ENCODE data around the gene RTL3. TPM values are rescaled to one million over a fixed set of nuclear protein-coding genes. Genes with fewer than 3 reads are reported as not detected.

The RTL3 gene
- total RNA-seq, 1 donor from 2014 or later, result not detected

DNA sequence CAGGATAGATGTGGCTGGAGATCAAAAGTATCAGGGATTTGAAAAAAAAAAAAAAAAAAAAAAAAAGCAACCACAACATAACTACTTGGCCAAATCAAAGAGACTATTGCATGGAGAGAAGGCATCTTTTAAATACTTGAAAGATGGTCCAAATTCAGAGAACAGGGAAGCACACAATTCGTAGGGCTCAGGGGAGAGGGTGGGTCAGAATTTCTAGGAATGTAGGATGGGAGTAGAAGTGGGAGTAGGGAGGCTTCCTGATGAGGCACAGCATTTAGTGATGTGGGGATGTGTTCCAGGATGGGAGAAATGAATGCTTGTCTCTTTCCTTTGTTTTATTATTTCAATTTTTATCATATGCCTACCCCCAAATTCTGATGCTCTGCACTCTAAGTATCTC, 36.3 kb downstream of the RTL3 start:
- no peak for FAIRE-seq
- DNase-seq (ENCODE audit: low spot score in 2 of 2), result no peak

DNA sequence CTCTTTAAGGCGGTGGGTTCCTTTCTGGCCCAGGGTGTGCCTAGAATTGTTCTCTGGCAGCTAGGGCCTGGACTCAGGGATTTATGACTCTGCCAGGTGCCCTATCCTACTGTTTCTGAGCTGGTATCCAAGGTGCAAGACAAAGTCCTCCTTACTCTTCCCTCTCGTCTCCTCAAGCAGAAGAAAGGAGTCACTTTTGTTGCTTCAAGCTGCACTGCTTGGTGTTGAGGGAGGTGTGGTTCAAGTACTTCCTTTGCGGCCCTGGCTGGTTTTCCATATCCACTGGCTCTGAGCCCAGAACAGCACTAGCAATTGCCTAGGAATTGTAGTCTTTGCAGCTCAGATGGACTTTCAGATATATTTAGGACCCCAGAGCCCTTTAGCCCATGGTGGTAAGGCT, 39.3 kb downstream of the RTL3 start:
- DNase-seq (ENCODE audit: low spot score in 2 of 2), result no peak
- FAIRE-seq, result no peak

DNA sequence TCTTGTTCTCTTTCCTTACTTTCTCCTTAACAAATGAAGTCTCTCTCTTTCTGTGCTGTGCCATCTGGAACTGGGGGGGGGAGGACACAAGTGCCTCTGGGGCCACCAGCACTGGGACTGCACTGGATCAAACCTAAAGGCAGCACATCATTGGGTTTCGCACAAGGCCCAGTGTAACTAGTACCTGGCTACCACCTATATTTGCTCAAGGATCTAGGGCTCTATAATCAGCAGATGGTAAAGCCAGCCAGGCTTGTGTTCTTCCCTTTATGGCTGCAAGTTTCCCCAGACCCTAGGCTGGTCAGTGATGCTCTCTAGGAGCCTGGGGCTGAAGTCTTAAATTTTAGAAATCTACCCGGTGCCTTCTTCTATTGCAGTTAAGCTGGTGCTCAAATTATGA, 40.1 kb downstream of the RTL3 start:
- DNase-seq (ENCODE audit: low spot score in 2 of 2), result no peak
- no peak for FAIRE-seq

- DNase-seq (ENCODE audit: low spot score in 2 of 2), result no peak
- no peak for FAIRE-seq
These were observed 44.9 kb downstream of the RTL3 start for GRCh38 chrX:78614264-78614663.

Other genes starting within 250 kb of the RTL3 start
- gene LPAR4, start 88.4 kb upstream of the RTL3 start, total RNA-seq, result 2.9 TPM

All from frontal cortex (tissue), 4 donors.